Measurements from ENCODE around the gene OPN5.
"Not testable (repeated sequence)": the region's sequence is repeated elsewhere in the genome, so short reads cannot be mapped to it uniquely, and the experiment has no call there.

OPN5 gene

GRCh38 chr6:47781732-47782131 is at the start of gene OPN5:
Gene OPN5, plus strand, starts transcription at chr6:47782032. Its CDS starts 35 bp downstream, at chr6:47782067.
- DNase-seq = no peak

GRCh38 chr6:47733879-47734558 is 47.8 kb upstream of the OPN5 start:
- no peak for DNase-seq

GRCh38 chr6:47734831-47735481 is 46.9 kb upstream of the OPN5 start:
- DNase-seq = no peak

GRCh38 chr6:47736083-47736700 is 45.6 kb upstream of the OPN5 start:
- DNase-seq = no peak

- no peak for DNase-seq
Measured at GRCh38 chr6:47737406-47737805, 44.4 kb upstream of the OPN5 start.

GRCh38 chr6:47740714-47741113 is 41.1 kb upstream of the OPN5 start:
- DNase-seq = no peak

GRCh38 chr6:47741807-47742206 is 40.0 kb upstream of the OPN5 start:
- no peak for DNase-seq

GRCh38 chr6:47743744-47744143 is 38.1 kb upstream of the OPN5 start:
- DNase-seq = no peak

- not testable (repeated sequence) for DNase-seq
Measured at GRCh38 chr6:47745269-47745668, 36.6 kb upstream of the OPN5 start.

- no peak for DNase-seq
Measured at GRCh38 chr6:47749757-47750156, 32.1 kb upstream of the OPN5 start.

- no peak for DNase-seq
Measured at GRCh38 chr6:47752801-47753200, 29.0 kb upstream of the OPN5 start.

- DNase-seq = no peak
Measured at GRCh38 chr6:47759364-47759763, 22.5 kb upstream of the OPN5 start.

- DNase-seq = no peak
Measured at GRCh38 chr6:47762502-47762901, 19.3 kb upstream of the OPN5 start.

- no peak for DNase-seq
Measured at GRCh38 chr6:47766445-47766844, 15.4 kb upstream of the OPN5 start.

GRCh38 chr6:47767102-47767501 is 14.7 kb upstream of the OPN5 start:
- no peak for DNase-seq

- DNase-seq = no peak
Measured at GRCh38 chr6:47769982-47770381, 11.8 kb upstream of the OPN5 start.

GRCh38 chr6:47772359-47772758 is 9.5 kb upstream of the OPN5 start:
- no peak for DNase-seq

- no peak for DNase-seq
Measured at GRCh38 chr6:47773005-47773404, 8.8 kb upstream of the OPN5 start.

- DNase-seq = peak; percentile 65
Measured at GRCh38 chr6:47780510-47781356, 1.1 kb upstream of the OPN5 start.

GRCh38 chr6:47785182-47785581 is 3.4 kb downstream of the OPN5 start:
- no peak for DNase-seq

GRCh38 chr6:47787620-47788497 is 6.0 kb downstream of the OPN5 start:
- peak; percentile 79 for DNase-seq

- DNase-seq = no peak
Measured at GRCh38 chr6:47788498-47788884, 6.7 kb downstream of the OPN5 start.

Data from activated effector memory CD4-positive, alpha-beta T cell treated with anti-CD3 and anti-CD28 coated beads, Interleukin-2, amount 50 U/mL, for 16 hours (primary cell).